ENCODE data around the gene C1QTNF6.

GRCh38 chr22:37193629-37194191, 5.7 kb upstream of the C1QTNF6 start:
- TF ChIP-seq CTCF (conservative IDR thresholded peaks at IDR 0.05 in 1 of 2, IDR thresholded peaks at IDR 0.05 in 1 of 2; ENCODE audit: extremely low read depth in 1 of 2, insufficient read depth in 1 of 2, low read depth in 1 of 2, low read length in 2 of 2) = no peak
- TF ChIP-seq EZH2 (IDR thresholded peaks at IDR 0.05; ENCODE audit: borderline replicate concordance, low read length) = no peak
